Uterus (tissue), 2 donors: ENCODE results near the gene BOLA2.
"Not testable (repeated sequence)": the region's sequence is repeated elsewhere in the genome, so short reads cannot be mapped to it uniquely, and the experiment has no call there.

ENCODE experiments used
- POLR2A ChIP-seq, 2 donors: fragments of 450-650 bp; IDR thresholded peaks; one replicate each; pipeline ENCODE4 v1.6.1; 2016; ENCODE audit warnings: antibody characterized with exemption in 2 of 2, mild to moderate bottlenecking in 1 of 2, moderate library complexity in 1 of 2
- TF ChIP-seq, protein P1 (sequence below), 4 experiments: fragments of 200-600 bp in 2 of 4; fragments of 450-650 bp in 2 of 4; sonication (generic) in 2 of 4; IDR thresholded peaks; one replicate each; pipeline ENCODE4 v1.5.1; 2016 to 2019; ENCODE audit warnings: antibody characterized with exemption in 4 of 4, mild to moderate bottlenecking in 2 of 4, moderate library complexity in 1 of 4

DNA sequence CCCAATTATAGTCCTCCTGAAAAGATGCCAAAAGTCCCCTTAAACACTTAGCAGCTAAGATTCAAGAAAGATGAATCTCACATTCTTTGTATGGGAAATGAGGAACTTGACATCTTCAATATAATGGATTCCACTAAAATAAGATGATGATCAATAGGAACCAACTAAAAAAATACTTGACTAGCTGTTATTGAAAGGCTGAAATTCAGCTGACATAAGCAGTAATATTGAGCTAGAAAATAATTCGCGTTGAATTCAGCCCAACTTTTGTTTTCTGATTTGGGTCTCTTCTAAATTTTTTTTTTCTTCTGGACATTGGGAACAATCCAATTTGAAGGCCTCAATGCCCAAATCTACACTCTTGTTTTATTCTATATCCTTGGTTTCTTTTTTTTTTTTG is 30.6 kb downstream of the BOLA2 start:
- not testable (repeated sequence) for TF ChIP-seq POLR2A (IDR thresholded peaks at IDR 0.05)
- TF ChIP-seq, protein P1, sequence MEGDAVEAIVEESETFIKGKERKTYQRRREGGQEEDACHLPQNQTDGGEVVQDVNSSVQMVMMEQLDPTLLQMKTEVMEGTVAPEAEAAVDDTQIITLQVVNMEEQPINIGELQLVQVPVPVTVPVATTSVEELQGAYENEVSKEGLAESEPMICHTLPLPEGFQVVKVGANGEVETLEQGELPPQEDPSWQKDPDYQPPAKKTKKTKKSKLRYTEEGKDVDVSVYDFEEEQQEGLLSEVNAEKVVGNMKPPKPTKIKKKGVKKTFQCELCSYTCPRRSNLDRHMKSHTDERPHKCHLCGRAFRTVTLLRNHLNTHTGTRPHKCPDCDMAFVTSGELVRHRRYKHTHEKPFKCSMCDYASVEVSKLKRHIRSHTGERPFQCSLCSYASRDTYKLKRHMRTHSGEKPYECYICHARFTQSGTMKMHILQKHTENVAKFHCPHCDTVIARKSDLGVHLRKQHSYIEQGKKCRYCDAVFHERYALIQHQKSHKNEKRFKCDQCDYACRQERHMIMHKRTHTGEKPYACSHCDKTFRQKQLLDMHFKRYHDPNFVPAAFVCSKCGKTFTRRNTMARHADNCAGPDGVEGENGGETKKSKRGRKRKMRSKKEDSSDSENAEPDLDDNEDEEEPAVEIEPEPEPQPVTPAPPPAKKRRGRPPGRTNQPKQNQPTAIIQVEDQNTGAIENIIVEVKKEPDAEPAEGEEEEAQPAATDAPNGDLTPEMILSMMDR (IDR thresholded peaks at IDR 0.05) = not testable (repeated sequence)
